Mesodermal cell (in vitro differentiated cells): ENCODE results near the gene MED13L.

Source experiments
- H3K27ac ChIP-seq: 2 replicates; pipeline ENCODE4 v1.7.0; 2013; ENCODE audit warnings: mild to moderate bottlenecking, low read depth, low read length, moderate library complexity; ENCODE audit not compliant: severe bottlenecking
- H3K36me3 ChIP-seq: 2 replicates; pipeline ENCODE4 v1.7.1; 2013; ENCODE audit warnings: mild to moderate bottlenecking, low read length, moderate library complexity; ENCODE audit not compliant: control insufficient read depth, insufficient read depth
- H3K4me1 ChIP-seq: one replicate; pipeline ENCODE4 v1.7.1; 2013; ENCODE audit warnings: mild to moderate bottlenecking, low read length; ENCODE audit not compliant: insufficient read depth, control insufficient read depth, poor library complexity, severe bottlenecking
- H3K4me3 ChIP-seq: 2 replicates; pipeline ENCODE4 v1.7.0; 2013; ENCODE audit warnings: low read length, control low read depth, mild to moderate bottlenecking; ENCODE audit not compliant: insufficient read depth, poor library complexity, severe bottlenecking; ENCODE audit errors: extremely low read depth
- H3K9me3 ChIP-seq: 2 replicates; pipeline ENCODE4 v1.7.1; 2013; ENCODE audit warnings: mild to moderate bottlenecking, low read length, moderate library complexity; ENCODE audit not compliant: control insufficient read depth
- WGBS, 2 experiments: methylation state at CpG; one replicate each; pipeline ENCODE4 v1.1.5; 2013; ENCODE audit warnings: missing lambda C conversion rate in 2 of 2; ENCODE audit not compliant: insufficient coverage in 2 of 2; 5-methylcytosine and 5-hydroxymethylcytosine counted together

Gene MED13L

GRCh38 chr12:116164250-116165035 lies 113.0 kb downstream of the MED13L start:
- Histone ChIP-seq H3K36me3 (no peaks in the 10 kb centered on the region), H3K4me1 (peaks cover 32% of the 10 kb centered on the region), H3K27ac (peak overlapping the region; percentile 69), H3K9me3 (no peaks in the 10 kb centered on the region), H3K4me3 (no peak overlapping the region)
- WGBS, 2 experiments: 56 to 74% methylated on average over 1 to 2 of the region's 3 CpGs

GRCh38 chr12:116162071-116162470 lies 115.4 kb downstream of the MED13L start:
- Histone ChIP-seq H3K9me3 (no peaks in the 10 kb centered on the region), H3K4me1 (peaks cover 36% of the 10 kb centered on the region), H3K4me3 (no peak overlapping the region), H3K36me3 (no peaks in the 10 kb centered on the region), H3K27ac (no peak overlapping the region)
- 60% methylated on average over 1 of the region's 3 CpGs; no CpG with 5 or more reads in 1 of the 2 experiments for WGBS, 2 experiments

GRCh38 chr12:116161588-116161987 lies 115.9 kb downstream of the MED13L start:
- Histone ChIP-seq H3K36me3 (no peaks in the 10 kb centered on the region), H3K27ac (no peak overlapping the region), H3K4me3 (no peak overlapping the region), H3K4me1 (peaks cover 36% of the 10 kb centered on the region), H3K9me3 (no peaks in the 10 kb centered on the region)
- no CpG with 5 or more reads among the region's 4 CpGs for WGBS, 2 experiments

GRCh38 chr12:116160883-116161458 lies 116.5 kb downstream of the MED13L start:
- no peak overlapping the region for H3K27ac ChIP-seq
- no peaks in the 10 kb centered on the region for H3K9me3 ChIP-seq
- peaks cover 32% of the 10 kb centered on the region for H3K4me1 ChIP-seq
- WGBS, 2 experiments: 89 to 100% methylated on average over 2 to 3 of the region's 7 CpGs
- no peak overlapping the region for H3K4me3 ChIP-seq
- no peaks in the 10 kb centered on the region for H3K36me3 ChIP-seq

GRCh38 chr12:116160231-116160630 lies 117.3 kb downstream of the MED13L start:
- Histone ChIP-seq H3K9me3 (no peaks in the 10 kb centered on the region), H3K4me3 (no peak overlapping the region), H3K4me1 (peaks cover 25% of the 10 kb centered on the region), H3K36me3 (no peaks in the 10 kb centered on the region), H3K27ac (no peak overlapping the region)
- no CpG with 5 or more reads among the region's 2 CpGs for WGBS, 2 experiments

- 94% methylated on average over 2 of the region's 2 CpGs; no CpG with 5 or more reads in 1 of the 2 experiments for WGBS, 2 experiments
- no peaks in the 10 kb centered on the region for H3K9me3 ChIP-seq
- no peak overlapping the region for H3K27ac ChIP-seq
- no peak overlapping the region for H3K4me3 ChIP-seq
- no peaks in the 10 kb centered on the region for H3K36me3 ChIP-seq
- H3K4me1 ChIP-seq: peaks cover 20% of the 10 kb centered on the region
Measured at GRCh38 chr12:116159593-116160200, 117.8 kb downstream of the MED13L start.

GRCh38 chr12:116159175-116159574 lies 118.3 kb downstream of the MED13L start:
- H3K9me3 ChIP-seq: no peaks in the 10 kb centered on the region
- H3K4me3 ChIP-seq: no peak overlapping the region
- no peak overlapping the region for H3K27ac ChIP-seq
- no CpG with 5 or more reads among the region's 1 CpG for WGBS, 2 experiments
- H3K4me1 ChIP-seq: peaks cover 17% of the 10 kb centered on the region
- no peaks in the 10 kb centered on the region for H3K36me3 ChIP-seq

GRCh38 chr12:116157845-116158267 lies 119.6 kb downstream of the MED13L start:
- 42 to 46% methylated on average over 3 to 4 of the region's 5 CpGs for WGBS, 2 experiments
- Histone ChIP-seq H3K9me3 (no peaks in the 10 kb centered on the region), H3K4me1 (peaks cover 30% of the 10 kb centered on the region), H3K4me3 (no peak overlapping the region), H3K36me3 (no peaks in the 10 kb centered on the region), H3K27ac (no peak overlapping the region)

- no peak overlapping the region for H3K27ac ChIP-seq
- H3K9me3 ChIP-seq: no peaks in the 10 kb centered on the region
- H3K4me3 ChIP-seq: no peak overlapping the region
- WGBS, 2 experiments: 83 to 96% methylated on average over 1 to 4 of the region's 4 CpGs
- no peaks in the 10 kb centered on the region for H3K36me3 ChIP-seq
- H3K4me1 ChIP-seq: peaks cover 36% of the 10 kb centered on the region
Measured at GRCh38 chr12:116156614-116157013, 120.9 kb downstream of the MED13L start.

GRCh38 chr12:116155383-116155782 lies 122.1 kb downstream of the MED13L start:
- H3K9me3 ChIP-seq: no peaks in the 10 kb centered on the region
- WGBS, 2 experiments: 93 to 98% methylated on average over 4 to 5 of the region's 8 CpGs
- H3K4me1 ChIP-seq: peaks cover 36% of the 10 kb centered on the region
- H3K4me3 ChIP-seq: no peak overlapping the region
- H3K27ac ChIP-seq: no peak overlapping the region
- no peaks in the 10 kb centered on the region for H3K36me3 ChIP-seq

GRCh38 chr12:116153983-116154382 lies 123.5 kb downstream of the MED13L start:
- Histone ChIP-seq H3K9me3 (no peaks in the 10 kb centered on the region), H3K4me1 (peaks cover 35% of the 10 kb centered on the region), H3K36me3 (no peaks in the 10 kb centered on the region), H3K27ac (peak overlapping the region; percentile 16), H3K4me3 (no peak overlapping the region)
- no CpG with 5 or more reads among the region's 2 CpGs for WGBS, 2 experiments
